VCaP (cell line): ENCODE measurements around the gene ENO2.

ENCODE experiments used
- H3K27ac ChIP-seq: fragments of 450-650 bp; 2 replicates; pipeline ENCODE4 v1.5.1; 2017
- CTCF ChIP-seq: fragments of 450-650 bp; conservative IDR thresholded peaks from 2 replicates; pipeline ENCODE4 v1.5.1; 2017; ENCODE audit warnings: mild to moderate bottlenecking, moderate library complexity

The ENO2 gene

GRCh38 chr12:6915789-6916285, 1.5 kb downstream of the ENO2 start:
- TF ChIP-seq CTCF, result no peak
- H3K27ac ChIP-seq, result no peak overlapping the region

- H3K27ac ChIP-seq, result no peak overlapping the region
- no peak for TF ChIP-seq CTCF
Measured at GRCh38 chr12:6916426-6917200, 2.2 kb downstream of the ENO2 start.

GRCh38 chr12:6917491-6918231, 3.3 kb downstream of the ENO2 start:
- H3K27ac ChIP-seq, result no peak overlapping the region
- no peak for TF ChIP-seq CTCF

- TF ChIP-seq CTCF, result no peak
- no peak overlapping the region for H3K27ac ChIP-seq
Measured at GRCh38 chr12:6919588-6919987, 5.2 kb downstream of the ENO2 start.

- TF ChIP-seq CTCF, result no peak
- H3K27ac ChIP-seq, result no peak overlapping the region
Measured at GRCh38 chr12:6921539-6921938, 7.2 kb downstream of the ENO2 start.

- no peak for TF ChIP-seq CTCF
- H3K27ac ChIP-seq, result no peak overlapping the region
Measured at GRCh38 chr12:6921996-6922946, 7.9 kb downstream of the ENO2 start.
